Breast epithelium (tissue), 4 donors: ENCODE results near the gene CWC27. TPM values are rescaled to one million over a fixed set of nuclear protein-coding genes. Genes with fewer than 3 reads are reported as not detected.
"Not testable (repeated sequence)": the region's sequence is repeated elsewhere in the genome, so short reads cannot be mapped to it uniquely, and the experiment has no call there.

Experiments used
- DNase-seq, 2 donors: peaks; one replicate each; pipeline ENCODE4 v3.0.0-alpha.2; 2019; ENCODE audit warnings: low spot score in 2 of 2
- H3K27ac ChIP-seq, 2 donors: fragments of 200-600 bp; sonication (generic) in 1 of 2; one replicate each; pipeline ENCODE4 v1.5.1; 2016 to 2019; ENCODE audit warnings: mild to moderate bottlenecking in 1 of 2
- H3K27me3 ChIP-seq, 2 donors: fragments of 200-600 bp; sonication (generic) in 1 of 2; one replicate each; pipeline versions ENCODE4 v1.5.1 to v1.6.0; 2017 to 2019; ENCODE audit warnings: control low read depth in 1 of 2, mild to moderate bottlenecking in 1 of 2
- H3K36me3 ChIP-seq: fragments of 200-600 bp; one replicate; pipeline ENCODE4 v1.5.1; 2019
- H3K4me1 ChIP-seq, 2 donors: fragments of 200-600 bp; sonication (generic); one replicate each; pipeline ENCODE4 v1.5.1; 2016 to 2019; ENCODE audit warnings: control low read depth in 1 of 2
- H3K4me3 ChIP-seq, 3 donors: fragments of 200-600 bp; sonication (generic); 1 replicate in 2 of 3; 2 replicates in 1 of 3; pipeline ENCODE4 v1.5.1; 2016 to 2019; ENCODE audit warnings: mild to moderate bottlenecking in 3 of 3, moderate library complexity in 2 of 3
- H3K9me3 ChIP-seq, 2 donors: fragments of 200-600 bp; sonication (generic) in 1 of 2; one replicate each; pipeline ENCODE4 v1.5.1; 2016 to 2019; ENCODE audit warnings: control low read depth in 1 of 2
- POLR2A ChIP-seq: fragments of 450-650 bp; IDR thresholded peaks from one replicate; pipeline ENCODE4 v1.6.1; 2016; ENCODE audit warnings: antibody characterized with exemption, mild to moderate bottlenecking, moderate library complexity
- POLR2AphosphoS5 ChIP-seq, 3 donors: sonication (generic); formaldehyde crosslinking; IDR thresholded peaks; one replicate each; pipeline ENCODE4 v1.6.1; 2017; ENCODE audit warnings: antibody characterized with exemption in 3 of 3
- intact Hi-C: fragments of 100-400 bp; cut with DNase I; formaldehyde crosslinking; loops from one replicate; pipeline ENCODE4 v1.15.1; 2023; ENCODE audit warnings: low total_unique reads
- total RNA-seq, 3 donors: library from RNA; depleted of rRNA; stranded (reverse); fragments of >200 nt; gene quantifications; one replicate each; pipeline ENCODE4 v1.1.0, GENCODE V29; 2016
- TF ChIP-seq, protein P1 (sequence below), 3 donors: fragments of 450-650 bp; IDR thresholded peaks; one replicate each; pipeline ENCODE4 v1.5.1; 2016 to 2017; ENCODE audit warnings: antibody characterized with exemption in 3 of 3, mild to moderate bottlenecking in 3 of 3, moderate library complexity in 3 of 3

Gene CWC27
- total RNA-seq, 3 donors from 2014 or later = 10.6 to 19.9 (median 18.0) TPM

DNA sequence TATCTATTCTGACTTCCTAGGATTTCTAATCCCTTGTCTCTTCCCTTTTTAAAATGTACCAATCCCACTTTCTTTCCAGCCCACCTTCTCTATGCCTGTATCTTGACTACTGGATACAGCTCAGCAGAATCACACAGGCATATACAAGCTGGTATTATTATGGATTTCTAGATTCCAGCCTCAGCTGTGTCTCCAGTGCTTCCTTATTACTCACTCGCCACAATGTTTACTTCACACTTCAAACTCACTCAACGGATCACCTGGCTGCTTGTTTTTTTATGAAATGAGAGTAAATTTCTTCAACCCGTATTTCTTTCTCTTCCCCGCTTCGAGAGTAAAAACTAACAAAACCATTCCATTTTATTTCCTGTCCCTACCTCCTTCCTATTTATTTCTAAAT, 38.8 kb downstream of the CWC27 start:
- Histone ChIP-seq H3K4me1 (no peaks in the 10 kb centered on the region), H3K27me3 (no peaks in the 10 kb centered on the region), H3K4me3 (no peak overlapping the region), H3K36me3 (no peaks in the 10 kb centered on the region), H3K27ac (no peak overlapping the region), H3K9me3 (no peaks in the 10 kb centered on the region)
- intact Hi-C loops = no loop called here
- DNase-seq = no peak
- TF ChIP-seq POLR2AphosphoS5 (IDR thresholded peaks at IDR 0.05) = no peak
- TF ChIP-seq, protein P1, sequence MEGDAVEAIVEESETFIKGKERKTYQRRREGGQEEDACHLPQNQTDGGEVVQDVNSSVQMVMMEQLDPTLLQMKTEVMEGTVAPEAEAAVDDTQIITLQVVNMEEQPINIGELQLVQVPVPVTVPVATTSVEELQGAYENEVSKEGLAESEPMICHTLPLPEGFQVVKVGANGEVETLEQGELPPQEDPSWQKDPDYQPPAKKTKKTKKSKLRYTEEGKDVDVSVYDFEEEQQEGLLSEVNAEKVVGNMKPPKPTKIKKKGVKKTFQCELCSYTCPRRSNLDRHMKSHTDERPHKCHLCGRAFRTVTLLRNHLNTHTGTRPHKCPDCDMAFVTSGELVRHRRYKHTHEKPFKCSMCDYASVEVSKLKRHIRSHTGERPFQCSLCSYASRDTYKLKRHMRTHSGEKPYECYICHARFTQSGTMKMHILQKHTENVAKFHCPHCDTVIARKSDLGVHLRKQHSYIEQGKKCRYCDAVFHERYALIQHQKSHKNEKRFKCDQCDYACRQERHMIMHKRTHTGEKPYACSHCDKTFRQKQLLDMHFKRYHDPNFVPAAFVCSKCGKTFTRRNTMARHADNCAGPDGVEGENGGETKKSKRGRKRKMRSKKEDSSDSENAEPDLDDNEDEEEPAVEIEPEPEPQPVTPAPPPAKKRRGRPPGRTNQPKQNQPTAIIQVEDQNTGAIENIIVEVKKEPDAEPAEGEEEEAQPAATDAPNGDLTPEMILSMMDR (IDR thresholded peaks at IDR 0.05) = no peak
- no peak for TF ChIP-seq POLR2A

GRCh38 chr5:64811050-64811640, 42.4 kb downstream of the CWC27 start:
- no peaks in the 10 kb centered on the region for H3K36me3 ChIP-seq
- intact Hi-C loops = no loop called here
- no peak for TF ChIP-seq POLR2AphosphoS5 (IDR thresholded peaks at IDR 0.05)
- no peak for TF ChIP-seq POLR2A
- TF ChIP-seq, protein P1 (IDR thresholded peaks at IDR 0.05) = peak in 2 of 3 donors; percentile 39 to 63

GRCh38 chr5:64814073-64814472, 45.3 kb downstream of the CWC27 start:
- Histone ChIP-seq H3K4me1 (no peaks in the 10 kb centered on the region), H3K4me3 (no peak overlapping the region), H3K9me3 (no peaks in the 10 kb centered on the region), H3K27ac (no peak overlapping the region), H3K36me3 (no peaks in the 10 kb centered on the region), H3K27me3 (no peaks in the 10 kb centered on the region)
- intact Hi-C loops = no loop called here
- TF ChIP-seq, protein P1 (IDR thresholded peaks at IDR 0.05) = no peak
- no peak for DNase-seq

More at GRCh38 chr5:64811050-64811640, 42.4 kb downstream of the CWC27 start:
- Histone ChIP-seq H3K9me3 (no peaks in the 10 kb centered on the region), H3K4me1 (no peaks in the 10 kb centered on the region), H3K4me3 (no peak overlapping the region), H3K27me3 (no peaks in the 10 kb centered on the region), H3K27ac (no peak overlapping the region)
- DNase-seq = no peak

- intact Hi-C loops = no loop called here
These were observed 49.5 kb downstream of the CWC27 start for GRCh38 chr5:64818245-64818644.

GRCh38 chr5:64819345-64819744, 50.6 kb downstream of the CWC27 start:
- H3K4me3 ChIP-seq, H3K4me1 ChIP-seq, H3K27ac ChIP-seq, DNase-seq, intact Hi-C loops, H3K27me3 ChIP-seq, H3K36me3 ChIP-seq, H3K9me3 ChIP-seq: not testable (repeated sequence)

More at GRCh38 chr5:64818245-64818644, 49.5 kb downstream of the CWC27 start:
- no peaks in the 10 kb centered on the region for H3K36me3 ChIP-seq
- H3K4me1 ChIP-seq = no peaks in the 10 kb centered on the region
- DNase-seq = no peak
- no peak overlapping the region for H3K4me3 ChIP-seq
- no peaks in the 10 kb centered on the region for H3K9me3 ChIP-seq
- no peak overlapping the region for H3K27ac ChIP-seq
- no peaks in the 10 kb centered on the region for H3K27me3 ChIP-seq
- no peak for TF ChIP-seq POLR2AphosphoS5 (IDR thresholded peaks at IDR 0.05)
- TF ChIP-seq POLR2A = no peak
- TF ChIP-seq, protein P1 (IDR thresholded peaks at IDR 0.05) = no peak

DNA sequence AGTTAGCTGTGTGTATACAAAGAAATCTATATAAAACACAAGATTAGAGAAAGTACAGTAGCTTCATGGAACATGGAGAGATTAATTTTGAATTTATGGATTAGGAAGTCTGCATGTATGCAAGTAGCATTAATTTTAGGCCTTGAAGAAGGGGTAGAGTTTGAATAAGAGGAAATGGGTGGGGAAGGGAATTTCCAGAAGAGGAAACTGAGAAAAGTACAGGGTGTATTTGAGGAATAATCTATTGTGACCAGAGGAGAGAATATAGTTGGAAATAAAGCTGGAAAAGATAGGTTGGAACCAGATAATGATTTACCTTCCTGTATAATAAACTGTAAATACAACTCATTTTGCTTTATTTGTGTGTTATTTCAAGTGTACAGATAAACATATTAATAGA, 53.6 kb downstream of the CWC27 start:
- TF ChIP-seq POLR2A (no peak), POLR2AphosphoS5 (IDR thresholded peaks at IDR 0.05) (no peak)
- TF ChIP-seq, protein P1 (IDR thresholded peaks at IDR 0.05) = no peak
- H3K27me3 ChIP-seq = no peaks in the 10 kb centered on the region
- H3K9me3 ChIP-seq = no peaks in the 10 kb centered on the region
- H3K27ac ChIP-seq = no peak overlapping the region
- no peak overlapping the region for H3K4me3 ChIP-seq
- no peak for DNase-seq
- no peaks in the 10 kb centered on the region for H3K4me1 ChIP-seq
- intact Hi-C loops = no loop called here
- H3K36me3 ChIP-seq = no peaks in the 10 kb centered on the region
